ELR (cell line): Measurements from ENCODE around the gene MAMDC4.

ENCODE experiments used
- DNase-seq: peaks from one replicate; pipeline ENCODE4 v3.0.0-alpha.2; 2015; ENCODE audit warnings: low read depth

The MAMDC4 gene

DNA sequence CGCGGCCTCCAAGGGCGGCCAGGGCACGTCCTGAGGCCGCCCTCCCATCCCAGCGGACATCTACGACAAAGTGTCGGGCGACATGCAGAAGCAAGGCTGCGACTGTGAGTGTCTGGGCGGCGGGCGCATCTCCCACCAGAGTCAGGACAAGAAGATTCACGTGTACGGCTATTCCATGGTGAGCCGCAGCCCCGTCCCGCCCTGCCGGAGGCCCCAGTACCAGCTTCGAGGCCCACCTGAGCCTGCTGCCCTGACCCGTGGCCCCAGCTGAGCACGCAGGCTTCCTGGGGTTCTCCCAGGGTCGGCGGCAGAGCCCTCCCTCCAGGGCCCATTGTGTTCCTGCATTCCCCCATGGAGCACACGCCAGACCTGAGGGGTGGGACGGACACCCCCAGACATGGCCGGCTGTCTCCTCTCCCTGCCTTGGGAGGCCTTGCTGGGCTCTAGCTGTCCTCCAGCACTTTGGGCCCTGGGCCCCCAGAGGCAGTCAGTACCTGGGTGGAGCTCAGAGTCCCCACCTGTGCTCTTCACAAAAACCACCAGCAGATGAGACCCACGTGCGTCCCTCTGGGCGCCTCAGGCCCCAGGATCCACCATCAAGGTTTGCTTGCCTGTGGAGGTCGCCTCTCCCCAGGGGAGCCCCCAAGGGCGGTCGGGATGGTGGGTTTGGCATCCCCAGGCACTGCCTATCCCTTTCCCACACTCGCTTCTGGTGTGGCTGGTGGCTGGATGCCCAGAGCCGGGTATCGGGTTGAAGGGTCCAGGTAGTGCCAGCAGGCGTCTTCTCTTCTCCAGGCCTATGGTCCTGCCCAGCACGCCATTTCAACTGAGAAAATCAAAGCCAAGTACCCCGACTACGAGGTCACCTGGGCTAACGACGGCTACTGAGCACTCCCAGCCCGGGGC is 1.9 kb upstream of the MAMDC4 start:
- DNase-seq: no peak

DNA sequence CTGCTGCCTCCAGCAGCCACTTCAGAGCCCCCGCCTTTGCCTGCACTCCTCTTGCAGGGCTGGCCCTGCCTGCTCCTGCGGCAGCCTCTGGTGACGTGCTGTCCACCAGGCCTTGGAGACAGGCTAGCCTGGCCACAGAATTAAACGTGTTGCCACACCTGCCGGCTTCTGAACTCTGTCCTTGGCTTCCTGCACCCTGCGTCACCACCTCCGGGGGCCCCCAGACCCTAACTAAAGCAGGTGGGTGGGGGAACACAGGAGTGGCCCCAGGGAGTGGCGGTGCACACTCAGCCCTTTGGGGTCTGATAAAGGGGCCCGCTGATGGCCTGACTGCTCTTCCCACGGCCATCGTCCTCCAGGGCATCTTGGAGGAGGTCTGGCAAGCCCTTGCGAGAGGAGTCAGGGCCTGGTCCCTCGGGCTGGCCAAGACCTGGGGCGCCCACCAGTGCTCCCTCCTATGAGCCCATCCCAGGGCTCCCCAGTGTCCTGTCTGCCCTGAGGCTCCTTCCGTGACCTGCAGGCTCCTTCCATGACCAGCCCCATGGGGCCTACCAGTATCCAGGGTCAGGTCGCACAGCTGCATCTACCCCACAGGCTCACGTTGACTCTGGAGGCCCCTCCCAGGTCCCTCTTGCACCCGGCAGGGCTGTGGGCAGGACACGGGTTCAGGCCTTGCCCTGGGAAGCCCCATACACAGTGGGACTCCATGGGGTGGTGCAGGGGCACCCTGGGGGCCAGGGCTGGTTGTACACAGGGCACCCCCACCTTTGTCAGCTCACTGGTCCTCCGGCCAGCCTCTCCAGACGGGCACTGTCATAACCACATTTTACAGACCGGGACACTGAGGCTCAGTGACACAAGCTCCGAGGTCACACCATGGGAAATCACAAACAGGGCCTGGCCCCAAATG is 1.0 kb upstream of the MAMDC4 start:
- DNase-seq: no peak

DNA sequence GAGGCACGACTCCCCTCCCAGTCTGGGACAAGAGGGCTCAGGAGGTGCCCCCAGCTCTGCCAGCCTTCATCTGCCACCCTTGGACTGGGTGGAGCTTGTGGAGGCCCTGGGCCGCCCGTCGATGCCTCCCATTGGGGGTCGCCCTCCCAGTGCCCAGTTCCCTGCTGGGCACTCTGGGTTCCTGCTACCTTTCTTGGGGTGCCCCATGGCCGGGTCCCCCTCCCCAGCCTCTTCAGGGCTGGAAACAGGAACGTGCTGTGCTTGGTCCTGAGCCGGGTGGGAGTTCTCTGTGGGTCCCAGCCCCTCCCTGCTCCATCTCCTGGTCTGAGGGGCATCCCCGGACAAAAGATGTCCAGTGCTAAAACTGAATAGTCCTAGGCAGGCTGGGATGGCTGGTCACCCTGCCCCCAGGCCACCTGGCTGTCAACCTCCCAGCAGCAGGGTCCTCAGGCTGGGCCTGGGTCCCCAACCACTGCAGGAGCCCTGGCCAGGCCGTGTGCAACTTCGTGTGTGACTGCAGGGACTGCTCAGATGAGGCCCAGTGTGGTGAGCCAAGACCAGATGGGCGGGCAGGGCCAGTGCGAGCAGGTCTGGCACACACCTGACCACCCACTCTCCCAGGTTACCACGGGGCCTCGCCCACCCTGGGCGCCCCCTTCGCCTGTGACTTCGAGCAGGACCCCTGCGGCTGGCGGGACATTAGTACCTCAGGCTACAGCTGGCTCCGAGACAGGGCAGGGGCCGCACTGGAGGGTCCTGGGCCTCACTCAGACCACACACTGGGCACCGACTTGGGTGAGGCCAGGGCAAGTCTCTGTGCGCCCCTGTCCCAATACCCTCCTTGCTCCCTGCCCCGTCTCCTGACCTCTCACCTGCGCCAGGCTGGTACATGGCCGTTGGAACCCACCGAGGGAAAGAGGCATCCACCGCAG is 784 bp downstream of the MAMDC4 start:
- no peak for DNase-seq

DNA sequence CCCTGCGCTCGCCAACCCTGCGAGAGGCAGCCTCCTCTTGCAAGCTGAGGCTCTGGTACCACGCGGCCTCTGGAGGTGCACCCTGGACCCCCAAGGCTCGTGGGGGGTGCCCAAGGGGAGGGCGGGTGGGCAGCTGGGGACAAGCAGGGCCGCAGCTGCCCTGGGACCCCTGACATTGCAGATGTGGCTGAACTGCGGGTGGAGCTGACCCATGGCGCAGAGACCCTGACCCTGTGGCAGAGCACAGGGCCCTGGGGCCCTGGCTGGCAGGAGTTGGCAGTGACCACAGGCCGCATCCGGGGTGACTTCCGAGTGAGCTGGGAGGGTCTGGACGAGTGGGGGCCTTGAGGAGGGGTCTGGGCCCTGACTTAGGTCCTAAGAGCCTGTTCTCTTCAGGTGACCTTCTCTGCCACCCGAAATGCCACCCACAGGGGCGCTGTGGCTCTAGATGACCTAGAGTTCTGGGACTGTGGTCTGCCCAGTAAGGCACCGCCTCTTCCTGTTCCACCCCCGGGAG is 1.5 kb downstream of the MAMDC4 start:
- no peak for DNase-seq

DNA sequence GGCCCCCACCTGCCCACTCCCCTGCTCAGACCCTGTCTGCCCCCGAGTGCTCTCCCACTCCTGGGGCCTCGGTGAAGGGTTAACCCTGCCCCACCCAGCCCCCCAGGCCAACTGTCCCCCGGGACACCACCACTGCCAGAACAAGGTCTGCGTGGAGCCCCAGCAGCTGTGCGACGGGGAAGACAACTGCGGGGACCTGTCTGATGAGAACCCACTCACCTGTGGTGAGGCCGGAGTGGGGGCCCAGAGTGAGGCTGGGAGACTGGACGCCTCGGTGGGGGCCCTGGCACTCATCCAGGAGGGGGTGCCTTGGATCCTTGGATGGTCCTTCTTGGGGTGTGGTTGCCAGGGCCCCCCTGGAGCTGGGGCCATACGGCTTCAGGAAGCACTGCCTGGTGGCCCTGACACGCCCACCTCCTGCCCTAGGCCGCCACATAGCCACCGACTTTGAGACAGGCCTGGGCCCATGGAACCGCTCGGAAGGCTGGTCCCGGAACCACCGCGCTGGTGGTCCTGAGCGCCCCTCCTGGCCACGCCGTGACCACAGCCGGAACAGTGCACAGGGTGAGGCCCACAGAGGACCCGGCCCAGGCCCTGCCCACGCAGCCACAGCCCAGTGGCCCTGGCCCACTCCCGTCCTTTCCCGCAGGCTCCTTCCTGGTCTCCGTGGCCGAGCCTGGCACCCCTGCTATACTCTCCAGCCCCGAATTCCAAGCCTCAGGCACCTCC is 2.1 kb downstream of the MAMDC4 start:
- DNase-seq: no peak

DNA sequence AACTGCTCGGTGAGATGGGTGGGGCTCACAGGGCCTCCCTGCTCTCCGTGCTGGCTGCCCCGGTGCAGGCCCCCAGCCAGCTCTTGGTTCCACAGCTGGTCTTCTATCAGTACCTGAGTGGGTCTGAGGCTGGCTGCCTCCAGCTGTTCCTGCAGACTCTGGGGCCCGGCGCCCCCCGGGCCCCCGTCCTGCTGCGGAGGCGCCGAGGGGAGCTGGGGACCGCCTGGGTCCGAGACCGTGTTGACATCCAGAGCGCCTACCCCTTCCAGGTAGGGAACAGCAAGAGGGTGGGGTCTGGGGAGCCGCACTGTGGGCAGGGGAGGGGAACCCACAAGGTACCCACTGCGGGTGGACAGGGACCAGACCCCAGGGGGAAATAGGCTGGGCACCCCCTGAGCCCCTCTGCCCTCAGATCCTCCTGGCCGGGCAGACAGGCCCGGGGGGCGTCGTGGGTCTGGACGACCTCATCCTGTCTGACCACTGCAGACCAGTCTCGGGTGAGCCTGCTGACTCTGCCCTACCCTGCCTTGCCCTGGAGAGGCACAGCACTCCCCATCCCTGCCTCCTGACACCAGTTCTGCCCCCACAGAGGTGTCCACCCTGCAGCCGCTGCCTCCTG is 2.8 kb downstream of the MAMDC4 start:
- no peak for DNase-seq

DNA sequence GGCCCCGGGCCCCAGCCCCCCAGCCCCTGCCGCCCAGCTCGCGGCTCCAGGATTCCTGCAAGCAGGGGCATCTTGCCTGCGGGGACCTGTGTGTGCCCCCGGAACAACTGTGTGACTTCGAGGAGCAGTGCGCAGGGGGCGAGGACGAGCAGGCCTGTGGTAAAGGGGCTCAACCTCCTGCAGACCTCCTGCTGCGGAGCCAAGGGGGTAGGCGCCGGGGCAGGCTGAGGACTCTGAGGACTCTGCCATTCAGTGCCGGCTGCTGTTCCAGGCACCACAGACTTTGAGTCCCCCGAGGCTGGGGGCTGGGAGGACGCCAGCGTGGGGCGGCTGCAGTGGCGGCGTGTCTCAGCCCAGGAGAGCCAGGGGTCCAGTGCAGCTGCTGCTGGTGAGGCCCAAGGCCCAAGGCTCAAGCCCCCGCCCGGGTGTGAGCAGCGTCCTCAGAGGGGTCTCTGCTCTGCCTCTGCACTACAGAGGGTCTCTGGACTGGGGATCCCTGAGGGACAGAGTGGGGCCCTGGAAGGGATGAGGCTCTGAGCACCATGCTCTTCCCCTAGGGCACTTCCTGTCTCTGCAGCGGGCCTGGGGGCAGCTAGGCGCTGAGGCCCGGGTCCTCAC is 3.4 kb downstream of the MAMDC4 start:
- DNase-seq: no peak

DNA sequence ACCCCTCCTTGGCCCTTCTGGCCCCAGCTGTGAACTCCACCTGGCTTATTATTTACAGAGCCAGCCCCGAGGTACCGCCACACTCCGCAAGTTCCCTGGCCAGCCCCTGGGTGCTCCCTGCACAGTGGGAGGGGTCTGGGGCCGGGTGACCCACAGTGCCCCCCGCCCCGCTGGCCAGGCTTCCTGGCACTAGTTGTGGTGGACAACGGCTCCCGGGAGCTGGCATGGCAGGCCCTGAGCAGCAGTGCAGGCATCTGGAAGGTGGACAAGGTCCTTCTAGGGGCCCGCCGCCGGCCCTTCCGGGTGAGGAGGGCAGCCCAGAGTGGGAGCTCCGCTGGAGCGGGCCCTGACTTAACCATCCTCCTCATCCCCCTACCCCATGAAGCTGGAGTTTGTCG is 3.9 kb downstream of the MAMDC4 start:
- DNase-seq: no peak

DNA sequence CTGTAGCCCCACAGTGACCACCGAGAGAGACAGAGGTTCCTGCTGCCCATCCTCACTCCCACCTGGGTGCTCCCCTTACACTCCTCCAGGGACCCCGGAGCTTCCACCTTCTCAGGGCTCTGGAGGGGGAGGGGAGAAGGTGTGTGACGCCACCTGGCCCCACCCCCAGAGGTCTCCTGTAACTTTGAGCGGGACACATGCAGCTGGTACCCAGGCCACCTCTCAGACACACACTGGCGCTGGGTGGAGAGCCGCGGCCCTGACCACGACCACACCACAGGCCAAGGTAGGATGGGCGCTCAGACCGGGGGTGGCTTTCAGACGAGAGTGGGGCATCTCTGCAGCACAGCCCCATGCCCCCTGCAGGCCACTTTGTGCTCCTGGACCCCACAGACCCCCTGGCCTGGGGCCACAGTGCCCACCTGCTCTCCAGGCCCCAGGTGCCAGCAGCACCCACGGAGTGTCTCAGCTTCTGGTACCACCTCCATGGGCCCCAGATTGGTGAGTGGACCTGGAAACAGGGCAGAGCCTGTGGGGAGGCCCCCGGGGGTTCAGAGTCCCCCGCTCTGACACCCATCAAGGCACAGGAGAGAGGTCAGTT is 4.5 kb downstream of the MAMDC4 start:
- DNase-seq: no peak

DNA sequence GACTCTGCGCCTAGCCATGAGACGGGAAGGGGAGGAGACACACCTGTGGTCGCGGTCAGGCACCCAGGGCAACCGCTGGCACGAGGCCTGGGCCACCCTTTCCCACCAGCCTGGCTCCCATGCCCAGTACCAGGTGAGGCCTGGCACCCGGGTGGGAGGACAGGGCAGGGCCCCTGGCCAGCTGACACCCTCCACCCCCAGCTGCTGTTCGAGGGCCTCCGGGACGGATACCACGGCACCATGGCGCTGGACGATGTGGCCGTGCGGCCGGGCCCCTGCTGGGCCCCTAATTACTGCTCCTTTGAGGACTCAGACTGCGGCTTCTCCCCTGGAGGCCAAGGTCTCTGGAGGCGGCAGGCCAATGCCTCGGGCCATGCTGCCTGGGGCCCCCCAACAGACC is 5.0 kb downstream of the MAMDC4 start:
- DNase-seq: no peak

DNA sequence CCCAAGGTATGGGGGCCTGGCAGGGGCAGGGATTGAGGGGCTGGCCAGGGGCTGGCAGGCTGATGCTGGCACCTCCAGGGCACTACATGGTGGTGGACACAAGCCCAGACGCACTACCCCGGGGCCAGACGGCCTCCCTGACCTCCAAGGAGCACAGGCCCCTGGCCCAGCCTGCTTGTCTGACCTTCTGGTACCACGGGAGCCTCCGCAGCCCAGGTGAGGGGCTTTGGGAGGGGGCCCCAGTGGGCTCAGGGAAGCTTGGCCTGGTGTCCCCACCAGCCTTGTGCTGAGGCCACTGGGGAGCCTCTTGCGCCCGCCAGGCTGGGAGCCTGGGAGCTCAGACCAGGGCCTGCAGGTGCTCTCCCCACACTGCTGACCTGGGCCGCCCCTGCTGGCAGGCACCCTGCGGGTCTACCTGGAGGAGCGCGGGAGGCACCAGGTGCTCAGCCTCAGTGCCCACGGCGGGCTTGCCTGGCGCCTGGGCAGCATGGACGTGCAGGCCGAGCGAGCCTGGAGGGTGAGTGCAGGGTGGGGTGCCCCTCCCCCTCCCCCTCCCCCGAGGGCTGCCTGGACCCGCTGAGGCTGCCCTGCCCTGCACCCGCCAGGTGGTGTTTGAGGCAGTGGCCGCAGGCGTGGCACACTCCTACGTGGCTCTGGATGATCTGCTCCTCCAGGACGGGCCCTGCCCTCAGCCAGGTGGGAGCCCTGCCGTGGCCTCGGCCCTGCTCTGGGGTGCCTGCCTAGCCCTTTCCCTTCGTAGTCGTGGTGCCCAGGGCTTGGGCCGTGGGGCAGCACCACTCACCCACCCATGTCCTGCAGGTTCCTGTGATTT is 5.7 kb downstream of the MAMDC4 start:
- DNase-seq: no peak

DNA sequence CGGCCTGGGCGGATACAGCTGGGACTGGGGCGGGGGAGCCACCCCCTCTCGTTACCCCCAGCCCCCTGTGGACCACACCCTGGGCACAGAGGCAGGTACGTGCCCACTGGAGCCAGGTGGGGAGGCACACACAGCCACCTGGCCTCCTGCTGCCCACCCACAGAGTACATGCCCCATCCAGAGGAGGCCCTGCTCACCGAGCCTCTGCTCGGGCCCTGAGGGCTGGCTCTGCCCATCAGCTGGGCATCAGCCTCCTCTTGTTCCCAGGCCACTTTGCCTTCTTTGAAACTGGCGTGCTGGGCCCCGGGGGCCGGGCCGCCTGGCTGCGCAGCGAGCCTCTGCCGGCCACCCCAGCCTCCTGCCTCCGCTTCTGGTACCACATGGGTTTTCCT is 6.3 kb downstream of the MAMDC4 start:
- no peak for DNase-seq

DNA sequence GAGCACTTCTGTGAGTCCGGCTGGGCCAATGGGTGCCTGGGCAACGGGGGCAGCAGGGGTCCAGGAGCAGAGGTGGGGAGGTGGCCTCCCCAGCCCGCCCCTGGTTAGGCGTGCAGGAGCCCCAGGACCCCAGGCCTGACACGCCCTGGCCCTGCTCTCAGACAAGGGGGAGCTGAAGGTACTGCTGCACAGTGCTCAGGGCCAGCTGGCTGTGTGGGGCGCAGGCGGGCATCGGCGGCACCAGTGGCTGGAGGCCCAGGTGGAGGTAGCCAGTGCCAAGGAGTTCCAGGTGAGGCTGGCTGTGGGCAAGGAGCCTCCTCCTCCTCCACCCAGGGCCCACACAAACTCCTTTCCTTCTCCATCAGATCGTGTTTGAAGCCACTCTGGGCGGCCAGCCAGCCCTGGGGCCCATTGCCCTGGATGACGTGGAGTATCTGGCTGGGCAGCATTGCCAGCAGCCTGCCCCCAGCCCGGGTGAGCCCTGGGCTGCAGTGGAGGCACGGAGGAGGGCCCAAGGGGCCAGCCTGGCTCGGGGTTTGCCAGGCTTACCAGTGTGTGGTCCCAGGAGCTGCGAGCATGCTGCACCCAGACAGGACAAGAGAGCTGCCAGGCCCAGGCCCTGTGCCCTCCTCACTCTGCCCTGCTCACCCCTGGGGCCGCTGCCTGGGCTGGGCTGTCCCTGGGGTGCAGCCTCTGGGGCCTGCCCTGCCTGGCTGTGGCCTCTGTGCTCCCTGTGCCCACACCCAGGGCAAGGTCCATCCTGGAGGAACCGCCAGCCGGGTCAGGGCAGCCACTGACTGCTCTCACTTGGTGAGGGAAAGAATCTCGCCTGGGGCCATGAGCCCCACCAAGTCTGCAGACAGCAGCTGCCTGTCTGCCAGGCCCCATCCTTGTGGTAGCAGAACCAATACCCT is 7.0 kb downstream of the MAMDC4 start:
- no peak for DNase-seq

DNA sequence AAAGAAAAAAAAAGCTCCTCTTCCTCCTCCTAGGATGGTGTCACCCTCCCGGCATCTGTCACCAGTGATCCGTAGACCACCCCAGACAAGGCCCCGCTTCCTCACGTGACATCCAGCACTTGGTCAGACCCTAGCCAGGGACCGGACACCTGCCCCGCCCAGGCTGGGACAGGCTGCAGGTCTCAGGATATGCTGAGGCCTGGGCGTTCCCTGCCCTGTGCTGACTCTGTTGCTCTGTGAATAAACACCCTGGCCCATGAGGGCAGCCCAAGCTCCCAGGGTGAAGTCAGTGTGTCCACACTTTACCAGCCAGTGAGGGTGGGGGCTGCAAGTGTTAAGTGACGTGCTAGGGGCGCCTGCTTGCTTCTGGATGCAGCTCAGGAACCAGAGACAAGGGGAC is 8.4 kb downstream of the MAMDC4 start:
- no peak for DNase-seq

DNA sequence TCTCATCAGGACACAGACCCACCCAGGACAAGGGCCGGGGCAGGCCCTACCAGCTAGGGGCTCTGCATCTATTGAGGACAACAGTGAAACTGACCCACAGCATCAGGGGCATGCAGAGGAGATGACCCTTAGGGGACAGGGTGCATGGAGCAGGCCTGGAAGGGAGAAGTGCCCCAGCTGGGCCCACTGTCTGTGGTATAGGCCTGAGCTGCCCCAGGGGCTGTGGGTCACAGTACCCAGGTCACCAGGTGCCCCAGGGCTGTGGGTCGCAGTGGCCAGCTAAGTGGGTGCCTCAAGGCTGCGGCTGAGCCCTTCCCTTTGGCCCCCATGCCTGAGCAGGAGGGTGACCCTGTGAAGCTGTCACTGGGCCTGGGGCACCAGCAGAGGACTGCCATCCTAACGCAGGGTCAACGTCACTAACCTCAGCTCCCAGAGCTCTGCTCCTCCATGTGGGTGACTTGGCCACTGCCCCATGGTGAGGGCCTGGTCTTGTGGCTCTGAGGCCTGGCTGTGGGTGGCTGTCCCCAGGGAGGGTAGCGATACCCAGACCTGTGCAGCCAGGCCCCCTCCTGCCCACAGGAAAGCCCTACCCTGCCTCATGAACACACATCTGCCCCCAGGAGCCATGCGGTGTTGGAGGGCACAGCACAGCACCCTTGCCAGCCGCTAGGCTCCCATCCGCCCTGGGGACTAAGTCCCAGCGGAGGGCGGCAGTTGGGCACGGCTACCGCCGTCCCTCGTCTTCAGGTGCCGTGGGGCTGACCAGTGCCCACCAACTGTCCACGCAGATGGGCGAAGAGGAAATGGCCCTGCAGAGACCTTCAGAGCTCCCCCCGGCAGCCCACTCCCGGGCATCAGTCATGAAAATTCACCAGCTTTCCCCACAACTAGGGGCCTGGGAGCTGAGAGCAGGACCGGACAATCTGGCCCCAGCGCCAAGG is 9.1 kb downstream of the MAMDC4 start:
- DNase-seq: no peak

DNA sequence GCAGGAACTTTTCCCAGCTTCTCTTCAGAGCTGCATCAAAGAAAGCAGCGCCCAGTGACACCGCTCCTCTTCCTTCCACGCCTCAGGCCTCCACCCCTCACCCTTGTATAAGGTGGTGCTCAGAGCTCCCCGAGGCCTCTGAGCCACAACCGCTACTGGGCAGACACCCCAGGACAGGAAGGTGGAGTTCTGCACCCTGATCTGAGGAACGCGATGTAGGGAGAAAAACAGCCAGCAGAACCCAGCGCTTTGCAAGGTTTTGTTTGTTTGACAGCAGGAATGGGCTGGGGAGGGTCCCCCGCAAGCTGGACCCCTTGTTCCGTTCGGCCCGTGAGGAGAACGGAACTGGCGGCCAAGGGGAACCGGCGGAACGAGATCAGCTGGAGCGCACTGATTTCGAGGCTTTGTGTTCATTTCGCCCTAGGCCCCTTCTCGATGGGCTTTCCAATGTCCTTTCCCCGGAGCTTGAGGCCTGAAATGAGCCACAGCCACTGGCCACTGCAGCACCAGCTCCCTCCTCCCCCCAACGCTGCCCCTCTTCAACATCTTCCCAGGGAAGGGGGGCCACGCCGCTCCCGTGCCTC is 9.8 kb downstream of the MAMDC4 start:
- DNase-seq: no peak
